Measurements from ENCODE around the gene LRATD1.

- TF ChIP-seq POLR2A (IDR thresholded peaks at IDR 0.05; ENCODE audit: extremely low read depth, insufficient read length) (no peak), MYC (IDR thresholded peaks at IDR 0.05; ENCODE audit: low read depth, low read length) (no peak), CTCF (IDR thresholded peaks at IDR 0.05; ENCODE audit: low read depth, low read length) (no peak), MAX (IDR thresholded peaks at IDR 0.05; ENCODE audit: low read depth, low read length) (no peak)
Measured at GRCh38 chr2:14678761-14679160, 46.2 kb downstream of the LRATD1 start.
